Mucosa of descending colon (tissue), 3 donors: ENCODE results near the gene HEMGN. TPM values are rescaled to one million over a fixed set of nuclear protein-coding genes. Genes with fewer than 3 reads are reported as not detected.
"Not testable (repeated sequence)": the region's sequence is repeated elsewhere in the genome, so short reads cannot be mapped to it uniquely, and the experiment has no call there.

Source experiments
- ATAC-seq: fragments of 200-7000 bp; cut with Tn5 transposase; one replicate; pipeline ENCODE4 v1.9.1; 2020; ENCODE audit warnings: mild to moderate bottlenecking, moderate library complexity
- DNase-seq, 3 donors: peaks; one replicate each; pipeline ENCODE4 v3.0.0-alpha.2; 2020
- H3K36me3 ChIP-seq: fragments of 200-600 bp; one replicate; pipeline ENCODE4 v1.8.0; 2021; ENCODE audit warnings: low read depth, mild to moderate bottlenecking
- H3K4me1 ChIP-seq: fragments of 200-600 bp; one replicate; pipeline ENCODE4 v1.8.0; 2021; ENCODE audit warnings: low read depth, mild to moderate bottlenecking
- H3K4me3 ChIP-seq: fragments of 200-600 bp; one replicate; pipeline ENCODE4 v1.8.0; 2021; ENCODE audit warnings: mild to moderate bottlenecking
- H3K9me3 ChIP-seq: fragments of 200-600 bp; one replicate; pipeline ENCODE4 v1.8.0; 2021; ENCODE audit warnings: mild to moderate bottlenecking
- intact Hi-C, 2 donors: fragments of 100-400 bp; cut with DNase I in 1 of 2; cut with micrococcal nuclease in 1 of 2; formaldehyde crosslinking; loops; one replicate each; pipeline versions ENCODE4 v1.11.0 to v1.11.1; 2022; cut with DNase I, micrococcal nuclease
- total RNA-seq, 3 donors: library from RNA; stranded (reverse); fragmentation: NEBNext Ultra II Directional in 2 of 3; extraction: Animal tissue kit (Norgen Biotek cat#: 25700) in 2 of 3; gene quantifications; one replicate each; pipeline versions ENCODE4 v1.2.1 to v1.2.4, GENCODE V29; 2021 to 2023
- TF ChIP-seq, protein P1 (sequence below): fragments of 200-600 bp; IDR thresholded peaks from one replicate; pipeline ENCODE4 v1.8.0; 2022; ENCODE audit warnings: antibody characterized with exemption, mild to moderate bottlenecking
- donor health status: DM: no; HTN: no; CAD: no; lungs with moderate emphysema.
- donor health status: DM: no; HTN: no; CAD: no.
- donor health status: DM: no; HTN: yes; CAD: no.

The HEMGN gene
- total RNA-seq, 3 donors from 2014 or later, result not detected

GRCh38 chr9:97962136-97962535 is 24.2 kb upstream of the HEMGN start:
- ATAC-seq (no peak), DNase-seq (no peak)
- no peak overlapping the region for H3K4me3 ChIP-seq
- H3K9me3 ChIP-seq, result no peaks in the 10 kb centered on the region
- no peaks in the 10 kb centered on the region for H3K4me1 ChIP-seq
- intact Hi-C loops, result no loop called here
- H3K36me3 ChIP-seq, result no peaks in the 10 kb centered on the region
- TF ChIP-seq, protein P1, sequence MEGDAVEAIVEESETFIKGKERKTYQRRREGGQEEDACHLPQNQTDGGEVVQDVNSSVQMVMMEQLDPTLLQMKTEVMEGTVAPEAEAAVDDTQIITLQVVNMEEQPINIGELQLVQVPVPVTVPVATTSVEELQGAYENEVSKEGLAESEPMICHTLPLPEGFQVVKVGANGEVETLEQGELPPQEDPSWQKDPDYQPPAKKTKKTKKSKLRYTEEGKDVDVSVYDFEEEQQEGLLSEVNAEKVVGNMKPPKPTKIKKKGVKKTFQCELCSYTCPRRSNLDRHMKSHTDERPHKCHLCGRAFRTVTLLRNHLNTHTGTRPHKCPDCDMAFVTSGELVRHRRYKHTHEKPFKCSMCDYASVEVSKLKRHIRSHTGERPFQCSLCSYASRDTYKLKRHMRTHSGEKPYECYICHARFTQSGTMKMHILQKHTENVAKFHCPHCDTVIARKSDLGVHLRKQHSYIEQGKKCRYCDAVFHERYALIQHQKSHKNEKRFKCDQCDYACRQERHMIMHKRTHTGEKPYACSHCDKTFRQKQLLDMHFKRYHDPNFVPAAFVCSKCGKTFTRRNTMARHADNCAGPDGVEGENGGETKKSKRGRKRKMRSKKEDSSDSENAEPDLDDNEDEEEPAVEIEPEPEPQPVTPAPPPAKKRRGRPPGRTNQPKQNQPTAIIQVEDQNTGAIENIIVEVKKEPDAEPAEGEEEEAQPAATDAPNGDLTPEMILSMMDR, result no peak

GRCh38 chr9:97961361-97961760 is 23.4 kb upstream of the HEMGN start:
- no peaks in the 10 kb centered on the region for H3K9me3 ChIP-seq
- intact Hi-C loops, result no loop called here
- no peak overlapping the region for H3K4me3 ChIP-seq
- no peaks in the 10 kb centered on the region for H3K4me1 ChIP-seq
- ATAC-seq, result no peak
- DNase-seq, result no peak
- TF ChIP-seq, protein P1, result no peak
- no peaks in the 10 kb centered on the region for H3K36me3 ChIP-seq

- H3K36me3 ChIP-seq, H3K9me3 ChIP-seq, H3K4me3 ChIP-seq, H3K4me1 ChIP-seq, ATAC-seq, intact Hi-C loops, DNase-seq: not testable (repeated sequence)
Observed at GRCh38 chr9:97960678-97961328, 22.8 kb upstream of the HEMGN start.

DNA sequence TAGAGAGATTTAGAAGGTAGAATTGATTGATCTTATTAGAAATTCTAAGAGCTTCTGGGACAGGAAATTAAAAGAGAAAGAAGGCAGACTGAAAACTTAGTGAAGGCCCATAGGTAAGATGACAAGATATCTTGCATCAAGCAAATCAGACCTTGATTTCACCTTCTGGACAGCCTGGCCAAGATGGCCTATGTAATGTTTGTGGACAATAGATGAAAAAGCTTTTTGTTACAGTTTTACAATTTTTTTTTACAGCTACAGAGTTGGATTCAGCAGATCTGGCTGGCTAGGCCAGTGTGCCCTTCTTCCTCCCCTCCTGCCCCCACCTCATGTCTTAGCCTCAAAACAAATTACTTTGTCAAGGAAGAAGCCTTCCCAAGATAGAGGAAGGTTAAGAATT is 21.6 kb upstream of the HEMGN start:
- Histone ChIP-seq H3K4me1 (no peaks in the 10 kb centered on the region), H3K4me3 (no peak overlapping the region), H3K36me3 (no peaks in the 10 kb centered on the region), H3K9me3 (no peaks in the 10 kb centered on the region)
- TF ChIP-seq, protein P1, result no peak
- DNase-seq (no peak), ATAC-seq (no peak)
- intact Hi-C loops, result no loop called here

DNA sequence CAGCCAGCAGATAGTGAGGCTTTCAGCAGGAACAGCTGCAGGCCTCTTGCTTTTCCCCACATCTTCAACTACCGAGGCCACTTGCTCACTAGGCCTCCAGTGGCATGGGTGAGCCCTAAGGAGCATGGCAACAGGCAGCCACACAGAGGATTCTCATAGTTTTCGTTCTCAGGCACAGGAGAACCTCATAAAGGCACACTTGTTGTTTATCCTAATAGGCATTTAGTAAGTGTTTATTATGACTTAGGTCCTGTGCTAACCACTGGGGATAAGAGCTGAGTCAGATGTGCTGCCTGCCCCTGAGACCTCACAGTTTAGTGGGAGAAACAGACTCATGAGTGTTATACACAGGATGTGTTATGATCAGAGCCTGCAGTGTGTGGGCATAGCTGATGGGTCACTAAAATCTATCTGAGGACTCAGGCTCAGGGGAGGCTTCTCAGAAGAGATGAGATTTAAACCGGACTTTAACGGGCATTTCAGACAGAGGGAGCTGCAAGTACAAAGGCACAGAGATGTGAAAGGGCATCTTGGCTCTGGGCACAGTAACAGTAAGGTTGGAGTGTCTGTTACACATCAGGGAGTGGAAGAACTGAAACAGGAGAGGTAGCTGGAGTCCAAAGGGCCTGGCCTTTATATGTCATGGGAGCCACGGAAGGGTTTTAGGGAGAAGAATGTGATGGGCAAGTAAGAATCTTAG is 21.0 kb upstream of the HEMGN start:
- DNase-seq, result no peak
- intact Hi-C loops, result no loop called here
- no peaks in the 10 kb centered on the region for H3K9me3 ChIP-seq
- H3K4me1 ChIP-seq, result no peaks in the 10 kb centered on the region
- H3K4me3 ChIP-seq, result no peak overlapping the region
- TF ChIP-seq, protein P1, result no peak
- no peaks in the 10 kb centered on the region for H3K36me3 ChIP-seq
- ATAC-seq, result no peak

DNA sequence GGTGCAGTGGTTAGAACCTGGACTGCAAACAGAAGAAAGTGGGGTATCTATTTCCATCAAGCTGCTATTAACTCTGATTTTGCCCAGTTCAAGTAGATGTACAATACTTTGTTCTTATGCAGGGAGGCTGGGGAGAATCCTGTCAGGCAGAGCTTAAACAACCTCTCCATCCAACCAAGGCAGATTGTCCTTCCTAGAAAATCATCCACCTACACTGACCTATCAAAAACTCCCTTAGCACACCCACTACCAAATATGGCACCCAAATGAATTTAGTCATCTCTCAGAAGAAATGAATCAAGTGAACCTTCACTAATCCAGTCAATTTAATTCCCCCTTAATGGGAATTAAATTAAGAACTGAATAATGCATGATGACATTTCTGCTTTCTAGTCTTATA is 18.4 kb upstream of the HEMGN start:
- Histone ChIP-seq H3K9me3 (peaks cover under 1% of the 10 kb centered on the region), H3K36me3 (no peaks in the 10 kb centered on the region), H3K4me1 (no peaks in the 10 kb centered on the region), H3K4me3 (no peak overlapping the region)
- intact Hi-C loops, result no loop called here
- TF ChIP-seq, protein P1, result no peak
- no peak for ATAC-seq
- no peak for DNase-seq
